ENCODE measurements around the gene ABHD11. TPM values are rescaled to one million over a fixed set of nuclear protein-coding genes. Genes with fewer than 3 reads are reported as not detected.
"Not testable (repeated sequence)": the region's sequence is repeated elsewhere in the genome, so short reads cannot be mapped to it uniquely, and the experiment has no call there.

ABHD11 gene
- total RNA-seq, 1 experiment from 2014 or later: 35.9 TPM

GRCh38 chr7:73718905-73719805 lies 19.4 kb downstream of the ABHD11 start, which contains the start of gene STX1A:
TSS of gene STX1A (minus strand) at chr7:73719669. CDS start at chr7:73719631, 38 bp downstream.
- DNase-seq (ENCODE audit: low spot score): peak; percentile 51

DNA sequence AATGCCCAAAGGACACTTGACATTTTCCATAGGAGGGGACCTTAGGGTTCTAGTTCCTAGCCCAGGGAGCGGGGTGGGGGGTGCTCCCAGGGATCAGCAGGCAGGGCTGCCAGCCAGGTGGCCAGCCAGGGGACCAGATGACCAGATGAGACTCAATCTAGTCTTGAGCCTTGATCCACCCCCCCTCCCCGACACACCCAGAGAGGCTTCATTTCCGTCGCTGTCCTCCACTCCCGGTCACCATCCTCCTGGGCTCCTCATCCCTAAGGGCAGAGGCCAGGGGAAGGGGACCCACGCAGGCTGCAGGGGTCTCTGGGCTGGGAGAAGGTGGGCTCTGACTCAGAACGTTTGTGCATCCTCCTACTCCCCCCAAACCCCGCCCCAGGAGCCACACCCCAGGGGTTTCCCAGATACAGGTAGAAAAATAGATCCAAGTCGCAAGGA lies 20.1 kb downstream of the ABHD11 start:
- peak; percentile 78 for DNase-seq (ENCODE audit: low spot score)

GRCh38 chr7:73717991-73718405 lies 20.6 kb downstream of the ABHD11 start:
- DNase-seq (ENCODE audit: low spot score): peak; percentile 98

DNA sequence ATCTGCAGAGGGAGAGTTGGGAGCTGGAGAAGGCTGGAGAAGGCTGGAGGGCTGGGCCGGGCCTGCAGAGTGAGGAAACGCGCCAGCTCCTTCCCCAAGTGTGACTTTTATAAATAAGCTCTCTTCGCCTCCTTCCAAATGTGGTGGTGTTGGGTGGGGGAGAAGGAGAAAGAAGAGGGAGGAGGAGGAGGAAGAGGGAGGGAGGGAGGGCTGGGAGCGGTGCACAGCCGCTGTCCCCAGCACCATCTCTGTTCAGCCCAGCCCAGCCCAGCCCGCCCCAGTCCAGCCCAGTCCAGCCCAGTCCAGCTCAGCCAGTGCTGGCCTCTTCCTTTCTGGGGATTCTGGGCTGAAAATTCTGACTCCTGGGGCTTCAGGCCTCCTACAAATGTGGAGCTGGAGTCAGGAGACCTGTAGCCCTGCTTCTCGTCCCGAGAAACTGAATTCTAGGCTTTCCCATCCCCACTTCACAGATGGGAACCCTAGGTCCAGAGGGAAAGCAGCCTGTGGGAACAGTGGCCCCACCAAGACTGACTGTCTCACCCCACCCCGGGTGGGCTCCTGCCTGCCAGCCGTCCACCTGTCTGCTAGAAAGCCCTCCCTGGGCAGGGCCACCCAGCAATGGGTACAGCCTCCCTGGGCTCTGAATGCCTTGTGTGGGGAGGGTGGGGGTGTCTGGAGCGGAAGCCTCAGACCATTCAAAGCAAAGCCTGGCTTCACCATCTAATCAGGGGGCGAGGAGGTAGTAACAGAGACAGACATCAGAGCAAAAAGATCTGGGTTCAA lies 21.4 kb downstream of the ABHD11 start:
- DNase-seq (ENCODE audit: low spot score): peak; percentile 47

GRCh38 chr7:73716318-73716890 lies 22.2 kb downstream of the ABHD11 start:
- no peak for DNase-seq (ENCODE audit: low spot score)

- peak; percentile 99 for DNase-seq (ENCODE audit: low spot score)
Observed at GRCh38 chr7:73715648-73716317, 22.8 kb downstream of the ABHD11 start.

DNA sequence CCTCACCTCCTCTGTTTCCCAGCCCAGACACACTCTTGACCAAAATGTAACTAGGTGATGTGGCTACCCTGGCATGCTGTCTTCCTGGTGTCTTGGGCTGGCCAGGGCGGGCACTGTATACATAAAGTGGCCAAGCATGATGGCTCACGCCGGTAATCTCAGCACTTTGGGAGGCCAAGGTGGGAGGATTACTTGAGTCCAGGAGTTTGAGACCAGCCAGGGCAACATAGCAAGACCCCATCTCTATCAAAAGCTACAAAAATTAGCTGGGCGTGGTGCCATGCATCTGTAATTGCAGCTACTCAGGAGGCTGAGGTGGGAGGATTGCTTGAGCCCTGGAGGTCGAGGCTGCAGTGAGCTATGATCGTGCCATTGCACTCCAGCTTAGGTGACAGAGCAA lies 25.3 kb downstream of the ABHD11 start:
- DNase-seq (ENCODE audit: low spot score): not testable (repeated sequence)

DNA sequence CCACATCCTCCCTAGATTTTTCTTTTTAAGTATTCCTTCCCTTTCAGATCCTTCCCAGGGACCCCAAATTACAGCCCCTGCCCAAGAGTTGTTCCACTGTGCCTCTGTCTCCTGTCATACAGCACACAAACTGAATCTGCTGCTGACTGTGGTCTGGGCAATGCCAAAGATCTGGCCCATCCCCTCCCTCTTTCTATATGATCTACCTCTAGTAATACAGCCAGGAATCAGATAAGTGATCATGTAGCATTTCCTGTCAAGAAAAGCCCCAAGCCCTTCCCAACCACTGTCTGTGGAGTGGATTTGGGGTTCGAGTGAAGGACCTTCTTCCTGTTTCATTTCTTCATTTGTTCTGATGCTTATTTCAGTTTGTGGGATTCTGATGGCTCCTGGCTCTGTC lies 25.8 kb downstream of the ABHD11 start:
- no peak for DNase-seq (ENCODE audit: low spot score)

DNA sequence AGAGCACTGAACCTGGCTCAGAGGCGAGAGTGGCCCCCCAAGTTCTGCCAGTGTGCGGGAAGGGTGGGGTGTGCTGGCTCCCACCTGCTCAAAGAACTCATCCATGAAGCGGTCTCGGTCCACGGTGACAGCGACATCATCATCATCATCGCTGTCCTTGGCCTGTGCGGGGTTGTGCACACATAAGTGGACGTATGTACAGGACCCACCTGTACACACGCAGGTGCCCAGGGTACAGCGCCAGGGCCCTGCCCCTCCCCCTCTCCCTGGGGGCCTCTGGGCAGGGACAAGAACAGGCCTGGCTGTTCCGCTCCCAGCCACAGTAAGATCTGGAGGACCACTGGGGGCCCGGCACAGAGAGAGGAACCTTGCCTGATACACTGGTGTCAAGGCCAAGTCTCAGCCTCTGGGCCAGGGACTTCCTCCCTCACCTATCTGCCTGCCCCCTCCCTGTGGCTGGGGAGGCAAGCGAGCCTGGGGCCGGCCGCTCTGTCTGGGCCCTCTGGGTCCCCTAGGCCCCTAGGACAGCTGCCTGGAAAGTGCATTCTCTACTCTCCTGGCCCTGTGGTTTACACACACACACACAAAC lies 29.5 kb downstream of the ABHD11 start:
- no peak for DNase-seq (ENCODE audit: low spot score)

- DNase-seq (ENCODE audit: low spot score): peak; percentile 100
Observed at GRCh38 chr7:73707045-73707631, 31.5 kb downstream of the ABHD11 start.

DNA sequence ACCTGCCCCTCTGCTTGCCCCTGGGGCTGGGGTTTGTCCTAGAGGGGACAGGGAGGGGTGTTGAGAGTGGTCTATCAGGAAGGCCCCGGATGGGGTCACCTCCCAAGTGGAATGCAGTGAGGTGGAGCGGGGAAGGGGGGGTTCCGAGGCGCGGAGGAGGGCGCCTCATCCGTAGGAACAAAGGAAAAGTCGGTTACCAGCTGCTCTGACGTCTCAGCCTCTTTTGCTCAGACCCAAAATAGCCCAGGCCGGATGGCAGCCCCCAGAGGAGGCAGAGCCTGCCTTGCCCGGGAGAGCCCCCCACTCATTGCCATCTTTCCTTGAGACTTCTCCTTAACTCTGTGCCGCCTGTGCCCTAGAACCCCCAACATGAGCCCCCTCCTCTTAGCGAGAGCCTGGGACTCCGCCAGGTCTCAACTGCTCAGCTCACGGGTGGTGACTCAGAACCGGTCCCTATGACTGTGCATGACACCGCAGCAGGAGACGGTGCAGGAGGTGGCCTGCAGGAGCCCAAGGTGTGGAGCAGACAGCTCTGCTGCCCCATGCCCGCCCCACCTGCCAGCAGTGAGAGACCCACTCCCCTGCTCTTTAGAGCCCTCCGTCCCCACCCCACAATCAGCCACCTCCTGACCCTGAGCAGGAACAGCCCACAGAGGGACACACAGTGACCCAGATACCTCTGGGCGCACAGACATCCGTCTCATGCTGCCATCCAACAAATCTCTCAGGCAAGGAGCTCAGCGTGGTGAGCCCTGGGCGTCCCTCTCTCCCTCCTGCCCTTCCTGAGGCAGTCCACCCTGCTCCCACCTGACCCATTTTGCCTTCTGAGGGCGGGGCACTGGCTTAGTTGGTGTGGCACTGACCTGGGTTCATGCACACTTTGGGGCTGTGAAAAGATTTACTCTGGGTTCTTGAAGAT lies 32.2 kb downstream of the ABHD11 start:
- DNase-seq (ENCODE audit: low spot score): peak; percentile 90

DNA sequence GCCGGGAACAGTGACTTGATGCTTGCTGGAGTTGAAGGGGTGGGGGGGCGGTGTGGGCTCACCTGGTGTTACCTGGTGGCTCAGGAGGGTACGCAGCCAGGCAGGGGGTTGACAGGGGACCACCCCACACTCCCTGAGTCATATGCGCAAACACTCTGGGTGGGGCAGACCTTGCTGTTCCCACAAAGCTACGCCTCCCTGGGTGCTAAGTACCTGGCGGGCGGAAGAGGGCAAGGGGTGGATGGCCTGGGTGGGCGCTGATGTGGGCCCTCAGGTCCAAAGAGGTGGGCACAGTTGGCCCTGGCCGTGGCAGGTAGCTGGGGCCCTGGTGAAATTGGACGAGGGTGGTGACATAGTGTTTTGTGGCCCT lies 33.1 kb downstream of the ABHD11 start:
- DNase-seq (ENCODE audit: low spot score): peak; percentile 71

DNA sequence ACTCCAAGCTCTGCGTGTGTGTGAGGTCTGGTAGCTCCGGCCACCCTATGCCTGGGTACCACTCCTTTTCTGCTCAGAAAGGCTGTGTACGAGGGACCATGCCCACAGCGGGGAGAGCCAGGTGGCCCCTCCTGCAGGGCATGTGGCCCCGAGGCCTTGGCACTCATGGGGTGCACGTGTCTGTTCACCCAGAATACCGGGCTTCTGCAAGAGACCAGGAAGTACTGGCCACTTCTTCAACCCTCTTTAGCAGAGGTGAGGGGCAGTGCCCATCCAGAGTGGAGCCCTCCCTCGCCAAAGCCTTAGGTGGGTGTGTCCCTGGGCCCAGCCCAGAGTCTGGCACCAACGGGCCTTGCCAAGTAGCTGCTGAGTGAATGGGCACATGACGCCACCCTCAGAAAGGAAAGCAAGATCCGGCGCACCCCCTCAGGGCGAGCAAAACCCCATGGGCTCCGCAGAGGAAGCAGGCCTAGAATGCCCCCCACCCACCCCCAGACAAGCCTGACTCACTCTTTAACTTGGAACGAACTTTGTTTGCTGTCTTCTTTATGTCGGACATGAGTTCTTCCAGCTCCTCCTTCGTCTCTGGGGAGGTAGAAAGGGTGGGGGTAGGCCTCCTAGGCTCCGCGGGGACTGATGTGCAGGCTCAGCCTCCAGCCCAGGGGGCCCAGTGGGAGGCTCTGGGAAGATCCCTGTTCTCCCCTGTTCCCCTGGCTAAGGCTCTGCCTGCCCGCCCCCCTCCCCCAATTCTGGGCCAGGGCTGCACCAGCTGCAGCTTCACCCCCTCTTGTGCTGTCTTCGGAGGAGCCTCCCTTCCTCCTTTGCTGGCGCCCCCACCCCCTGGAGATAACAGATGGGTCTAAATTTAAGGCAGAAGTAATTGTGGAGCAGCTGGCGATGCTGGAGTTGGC lies 33.7 kb downstream of the ABHD11 start:
- DNase-seq (ENCODE audit: low spot score): peak; percentile 98

DNA sequence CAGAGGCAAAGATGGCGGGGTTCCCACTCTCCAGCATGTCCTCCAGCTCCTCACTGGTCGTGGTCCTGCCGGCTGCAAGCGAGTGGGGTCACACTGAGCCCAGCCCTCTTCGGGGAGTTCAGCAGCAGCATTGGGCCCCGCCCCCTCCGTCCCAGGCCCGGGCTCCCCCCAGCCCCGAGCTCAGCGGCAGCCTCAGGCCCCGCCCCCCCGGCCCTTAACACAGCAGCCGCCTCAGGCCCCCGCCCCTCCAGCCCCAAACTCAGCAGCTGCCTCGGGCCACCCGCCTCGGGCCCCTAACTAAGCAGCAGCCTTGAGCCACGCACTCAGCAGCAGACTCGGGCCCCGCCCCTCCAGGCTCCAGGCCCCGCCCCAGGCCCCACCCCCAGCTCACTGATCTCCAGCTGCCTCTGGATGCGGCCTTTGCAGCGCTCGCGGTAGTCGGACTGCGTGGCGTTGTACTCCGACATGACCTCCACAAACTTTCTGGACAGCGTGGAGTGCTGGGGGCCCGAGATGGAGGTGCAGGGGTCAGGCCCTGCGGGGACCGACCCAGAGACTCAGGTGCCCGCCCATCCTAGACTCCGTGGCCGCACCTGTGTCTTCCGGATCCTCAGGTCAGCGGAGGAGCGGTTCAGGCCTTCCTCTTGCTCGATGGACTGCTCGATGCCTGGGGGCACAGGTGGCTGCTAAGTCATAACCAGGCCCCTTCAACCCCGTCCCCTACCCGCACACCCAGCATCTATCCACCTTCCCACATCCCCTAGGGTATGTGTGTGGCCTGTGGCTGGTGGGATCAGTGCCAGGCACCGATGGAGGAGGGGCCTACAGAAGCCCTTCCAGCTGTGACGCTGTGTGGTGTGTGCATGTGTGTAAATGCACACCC lies 34.6 kb downstream of the ABHD11 start:
- no peak for DNase-seq (ENCODE audit: low spot score)

DNA sequence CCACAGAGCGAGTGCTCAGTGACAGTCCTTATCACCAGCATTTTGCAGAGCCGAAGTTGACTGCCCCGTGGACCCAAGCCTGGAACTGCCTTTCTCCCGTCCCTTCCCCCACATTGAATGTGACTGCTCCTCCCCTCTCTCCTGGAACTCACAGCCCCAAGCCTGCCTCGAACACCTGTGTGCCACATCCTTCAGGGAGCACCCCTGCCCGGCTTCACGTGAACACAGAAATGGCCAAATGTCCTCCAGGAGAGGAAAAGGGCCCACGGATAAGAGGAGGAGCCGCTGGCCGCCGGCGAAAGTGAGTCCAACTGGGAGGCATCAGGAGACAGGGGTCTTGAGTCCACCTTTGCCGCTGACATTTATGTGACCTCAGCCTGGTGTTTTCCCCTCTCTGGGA lies 35.4 kb downstream of the ABHD11 start:
- DNase-seq (ENCODE audit: low spot score): no peak

GRCh38 chr7:73702665-73703064 lies 35.9 kb downstream of the ABHD11 start:
- DNase-seq (ENCODE audit: low spot score): no peak

DNA sequence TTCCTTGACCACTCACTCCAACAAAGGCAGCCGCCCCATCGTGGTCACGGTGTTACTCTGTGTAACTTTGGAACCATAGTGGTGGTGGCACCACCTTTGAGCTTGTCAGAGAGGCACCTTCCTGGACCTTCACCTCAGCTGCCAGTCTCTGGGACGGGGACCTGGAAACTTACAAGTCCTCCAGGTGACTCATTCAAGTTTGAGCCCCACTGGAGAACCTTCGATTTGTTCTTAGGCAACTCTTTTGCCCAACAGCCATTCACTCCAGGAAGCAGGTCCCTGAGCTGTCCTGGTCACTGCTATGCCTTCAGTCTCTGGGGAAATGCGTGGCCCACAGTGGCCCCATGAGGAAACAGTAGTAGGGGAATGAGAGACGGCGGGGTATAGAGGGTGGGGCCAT lies 36.4 kb downstream of the ABHD11 start:
- DNase-seq (ENCODE audit: low spot score): no peak
